ENCODE measurements around the gene DNM3. TPM values are rescaled to one million over a fixed set of nuclear protein-coding genes. Genes with fewer than 3 reads are reported as not detected.

Gene DNM3
- total RNA-seq, 2 experiments from 2014 or later = 0.93 to 1.2 TPM

GRCh38 chr1:172460887-172461315 lies 619.6 kb downstream of the DNM3 start:
- Mint-ChIP-seq H3K27me3 (peaks cover 1% of the 10 kb centered on the region), H3K9me3 (no peaks in the 10 kb centered on the region), H3K36me3 (no peaks in the 10 kb centered on the region), H3K4me3 (no peak overlapping the region), H3K4me1 (ENCODE audit: low read depth) (no peaks in the 10 kb centered on the region), H3K27ac (no peak overlapping the region)
- ChIA-PET POLR2A (no interaction called here), CTCF (no interaction called here)
- intact Hi-C loops (cut with micrococcal nuclease) = no loop called here
- no peak for DNase-seq

Small RNAs within 50 kb of the gene (microRNA-seq; reads per million reads assigned to microRNA genes)
- gene MIR199A2 (ENCODE audit: borderline microRNAs expressed, borderline number of aligned reads, borderline replicate concordance) (not detected), gene MIR3120 (ENCODE audit: borderline microRNAs expressed, borderline number of aligned reads, borderline replicate concordance) (not detected)

Other genes with a start within 250 kb of the DNM3 start
- not detected for gene MYOCOS, start 219.3 kb upstream of the DNM3 start, total RNA-seq
- not detected for gene MYOC, start 188.8 kb upstream of the DNM3 start, total RNA-seq
- gene VAMP4, start 99.4 kb upstream of the DNM3 start, total RNA-seq = 10 to 100 TPM; 13.2 to 14.2 TPM
- gene METTL13, start 59.8 kb upstream of the DNM3 start, total RNA-seq = 10 to 100 TPM; 45.6 to 49.8 TPM

Data from activated CD4-positive, alpha-beta memory T cell treated with anti-CD3 and anti-CD28 coated beads for 36 hours (primary cell).